HG03064 (cell line): ENCODE measurements around the gene EYA4.

Experiments used
- ATAC-seq: cut with Tn5 transposase; IDR thresholded peaks from one replicate; pipeline ENCODE4 v1.9.1; 2021; ENCODE audit warnings: low read depth; ENCODE audit not compliant: unreplicated experiment

The EYA4 gene

DNA sequence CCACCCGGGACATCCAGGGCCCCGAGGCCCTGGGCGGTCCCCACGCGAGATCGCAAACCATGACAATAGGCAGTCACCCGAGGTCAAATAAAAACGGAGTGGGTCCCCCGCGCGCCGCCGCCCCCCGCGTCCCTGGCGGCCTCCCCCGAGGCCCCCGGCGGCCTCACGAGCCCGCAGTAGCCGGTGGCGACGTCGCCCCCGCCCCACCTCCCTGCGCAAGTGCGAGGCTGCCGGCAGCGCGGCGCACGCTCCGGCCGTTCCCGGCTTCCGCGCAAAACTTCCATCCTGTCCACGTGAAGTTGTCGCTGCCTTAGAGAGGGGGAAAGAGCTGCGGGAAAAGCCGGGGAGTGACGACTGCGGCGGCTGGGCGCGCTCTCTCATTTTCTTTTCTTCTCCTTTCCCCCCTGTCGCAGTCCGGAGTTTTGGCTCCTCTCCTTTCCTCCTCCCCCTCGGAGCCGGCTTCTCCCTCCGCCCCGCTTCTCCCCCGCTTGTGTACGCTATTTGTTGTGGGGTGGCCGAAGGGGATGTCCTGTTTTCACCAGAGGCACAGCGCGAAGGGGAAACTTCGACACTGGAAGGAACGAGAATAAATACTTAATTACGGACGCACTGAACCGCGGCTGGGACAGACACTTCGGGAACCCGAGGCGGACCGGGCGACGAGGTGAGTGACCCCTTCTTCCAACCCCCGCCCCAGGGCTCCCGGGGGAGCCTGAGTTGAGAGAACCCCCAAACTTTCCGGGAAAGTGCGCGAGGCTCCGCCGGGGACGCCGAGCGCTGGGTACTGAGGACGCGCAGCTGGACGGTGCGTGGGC, at the start of gene EYA4:
TSS of gene EYA4 (plus strand) at position 272 of the 815 bp plus-strand sequence. CDS start 33,424 bp downstream, outside the sequence.
- ATAC-seq, result no peak

DNA sequence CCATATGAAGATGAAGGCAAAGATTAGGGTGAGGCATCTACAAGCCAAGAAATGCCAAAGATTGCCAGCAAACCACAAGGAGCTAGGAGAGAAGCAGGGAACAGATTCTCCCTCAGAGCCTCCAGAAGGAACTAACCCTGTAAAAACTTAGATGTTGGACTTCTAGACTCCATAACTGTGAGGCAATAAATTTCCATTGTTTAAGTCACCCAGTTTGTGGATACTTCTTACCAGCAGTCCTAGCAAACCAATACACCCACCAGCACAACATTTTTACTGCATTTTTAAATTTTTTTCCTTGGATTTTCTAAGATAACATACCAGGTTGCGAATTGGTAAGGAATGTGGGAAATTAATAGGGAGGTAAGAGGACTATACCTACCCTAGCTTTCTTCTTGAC, 47.8 kb upstream of the EYA4 start:
- ATAC-seq, result no peak

DNA sequence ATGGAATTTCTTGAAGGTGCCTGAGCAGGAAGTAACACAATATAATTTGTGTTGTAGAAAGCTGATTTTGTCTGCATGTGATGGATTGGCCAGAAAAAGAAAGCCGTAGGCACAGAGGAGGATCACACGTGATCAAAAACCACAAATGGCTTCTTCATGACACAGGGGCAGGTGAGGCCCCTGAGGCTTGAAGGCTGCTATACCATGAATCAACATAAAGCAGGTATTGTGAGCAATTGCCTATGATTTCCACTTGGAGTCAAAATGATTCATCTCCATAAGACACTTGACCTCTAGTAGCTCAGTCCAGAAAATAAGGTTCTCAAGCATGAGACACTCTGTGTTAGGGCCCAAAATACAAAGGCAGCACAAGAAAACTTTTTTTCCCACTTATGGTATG, 42.4 kb upstream of the EYA4 start:
- ATAC-seq, result no peak

GRCh38 chr6:133201231-133201630, 39.9 kb upstream of the EYA4 start:
- ATAC-seq, result no peak

GRCh38 chr6:133202610-133203343, 38.4 kb upstream of the EYA4 start:
- no peak for ATAC-seq

DNA sequence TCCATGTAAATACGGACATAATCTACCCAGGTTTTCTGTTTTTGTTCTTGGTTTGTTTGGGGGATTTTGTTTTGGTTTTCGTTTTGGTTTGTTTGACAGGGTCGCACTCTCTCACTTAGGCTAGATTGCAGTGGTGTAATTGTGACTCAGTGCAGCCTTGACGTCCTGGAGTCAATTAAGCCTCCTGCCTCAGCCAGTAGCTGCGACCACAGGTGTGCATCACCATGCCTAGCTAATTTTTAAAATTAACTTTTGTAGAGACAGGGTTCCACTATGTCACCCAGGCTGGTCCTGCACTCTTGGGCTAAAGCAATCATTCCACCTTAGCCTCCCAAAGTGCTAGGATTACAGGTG, 37.8 kb upstream of the EYA4 start:
- ATAC-seq, result no peak

DNA sequence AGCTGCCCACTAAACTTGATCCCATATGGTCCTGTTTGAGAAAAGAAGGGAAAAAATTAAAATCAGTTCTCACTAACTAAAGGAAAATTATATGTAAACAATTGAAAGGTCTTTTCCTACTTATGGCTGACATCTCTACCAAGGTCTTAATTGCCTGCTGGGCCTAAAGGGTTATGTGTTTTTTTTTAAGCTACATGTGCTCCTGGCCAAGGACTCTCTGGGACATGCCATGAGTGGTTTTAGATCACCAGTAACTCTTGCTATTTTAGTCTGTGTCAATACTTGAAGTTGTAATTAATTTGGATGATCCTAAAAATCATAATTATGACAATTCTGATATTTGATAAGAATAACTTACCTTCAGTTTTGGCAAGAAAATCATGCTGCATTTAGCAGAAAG, 35.9 kb upstream of the EYA4 start:
- no peak for ATAC-seq

GRCh38 chr6:133206942-133207341, 34.2 kb upstream of the EYA4 start:
- no peak for ATAC-seq

DNA sequence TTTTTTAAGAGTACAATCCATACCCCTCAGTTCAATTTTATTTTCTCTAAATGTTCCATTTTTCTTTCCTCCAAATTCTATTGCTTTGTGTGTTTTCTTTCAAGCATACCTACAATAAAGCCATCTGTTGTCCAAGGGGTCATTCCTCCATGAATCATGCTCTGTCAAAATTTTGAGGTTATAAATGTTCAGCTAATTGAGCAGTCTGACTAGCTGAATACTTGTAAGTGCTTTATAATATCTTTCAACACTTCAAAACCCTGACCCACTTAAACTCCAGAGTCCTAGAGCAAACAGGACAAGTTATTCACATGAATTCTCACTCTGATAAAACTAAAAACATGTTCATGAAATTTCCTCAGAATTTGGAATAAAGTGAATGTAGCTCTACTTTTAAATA, 33.4 kb upstream of the EYA4 start:
- no peak for ATAC-seq

DNA sequence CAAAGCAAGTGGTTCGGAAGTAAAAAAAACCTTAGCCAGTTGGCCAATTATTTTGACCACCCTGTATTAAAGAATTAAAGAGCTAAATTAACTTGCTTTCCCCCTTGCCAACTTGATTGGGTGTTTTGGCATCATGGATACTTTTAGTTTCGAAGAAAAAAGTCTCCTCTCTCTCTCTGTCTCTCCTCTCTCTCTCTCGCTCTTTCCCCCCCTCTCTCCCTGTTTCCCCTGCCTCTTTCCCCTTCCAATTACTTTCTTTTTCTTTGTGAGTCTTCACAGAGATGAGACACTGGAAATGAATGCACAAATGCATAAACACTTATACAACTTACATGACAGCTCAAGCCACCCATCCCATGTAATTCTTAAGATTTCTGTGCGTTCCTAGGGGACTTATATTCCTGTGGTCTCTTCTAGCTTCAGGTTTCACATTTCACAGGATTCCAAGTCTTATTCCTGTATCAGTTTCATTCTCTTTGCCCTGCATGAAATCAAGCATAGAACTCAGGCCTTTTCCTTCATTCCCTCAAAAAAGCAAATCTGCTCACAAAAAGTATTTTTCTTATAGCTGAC, 32.9 kb upstream of the EYA4 start:
- ATAC-seq, result no peak

- no peak for ATAC-seq
Measured at GRCh38 chr6:133214267-133214666, 26.9 kb upstream of the EYA4 start.

DNA sequence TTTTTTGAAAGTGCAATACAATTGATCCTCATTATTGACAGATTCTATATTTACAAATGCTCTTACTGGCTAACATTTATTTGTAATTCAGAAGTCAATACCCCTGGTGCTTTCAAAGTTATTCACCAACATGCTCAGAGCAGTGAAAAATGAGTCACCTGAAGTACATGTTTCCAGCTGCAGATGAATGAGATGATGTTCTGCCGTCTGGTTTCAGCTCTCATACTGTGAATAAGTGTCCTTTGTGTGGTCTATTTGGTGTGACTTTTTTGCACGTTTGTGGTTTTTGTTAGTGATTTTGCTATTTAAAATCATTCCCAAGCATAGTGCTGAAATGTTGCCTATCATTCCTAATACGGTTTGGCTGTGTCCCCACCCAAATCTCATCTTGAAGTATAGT, 22.3 kb upstream of the EYA4 start:
- no peak for ATAC-seq

- ATAC-seq, result no peak
Measured at GRCh38 chr6:133223452-133224029, 17.6 kb upstream of the EYA4 start.

DNA sequence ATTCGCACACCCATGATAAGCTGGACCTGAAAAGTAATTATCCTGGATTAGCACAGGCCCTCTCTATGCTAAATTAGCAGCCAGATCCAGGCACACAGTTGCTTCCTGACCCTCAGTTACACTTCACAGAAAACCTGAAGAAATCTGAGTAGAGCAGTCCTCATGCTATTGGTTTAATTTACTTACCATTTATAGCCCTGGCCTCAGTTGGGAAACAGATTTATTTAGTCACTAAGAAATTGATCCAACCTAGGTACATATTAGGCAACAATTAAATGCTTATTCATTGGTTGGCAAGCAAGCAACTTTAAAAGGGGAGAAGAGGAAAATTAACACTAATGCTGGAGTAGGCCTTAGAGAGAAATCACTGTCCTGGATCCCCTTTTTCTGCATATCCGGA, 15.6 kb upstream of the EYA4 start:
- no peak for ATAC-seq

GRCh38 chr6:133227344-133227743, 13.8 kb upstream of the EYA4 start:
- no peak for ATAC-seq

DNA sequence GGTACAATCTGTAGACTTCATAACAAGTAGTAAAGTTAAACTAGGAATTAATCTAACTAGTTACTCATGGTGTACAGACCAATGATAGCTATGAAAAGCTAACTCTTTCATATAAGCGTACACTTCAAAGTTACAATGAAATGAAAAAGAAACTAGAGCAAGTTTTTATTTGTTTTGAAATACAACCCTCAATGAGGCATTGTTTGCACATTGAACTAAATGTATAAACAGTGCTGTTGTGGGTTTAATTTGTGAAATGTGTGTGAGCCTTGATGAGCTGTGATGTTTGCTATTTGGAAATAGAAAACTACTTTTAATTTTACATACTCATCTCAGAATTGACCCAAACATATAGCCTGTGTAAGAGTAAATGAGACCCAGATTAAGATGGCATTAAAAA, 11.1 kb upstream of the EYA4 start:
- ATAC-seq, result no peak

DNA sequence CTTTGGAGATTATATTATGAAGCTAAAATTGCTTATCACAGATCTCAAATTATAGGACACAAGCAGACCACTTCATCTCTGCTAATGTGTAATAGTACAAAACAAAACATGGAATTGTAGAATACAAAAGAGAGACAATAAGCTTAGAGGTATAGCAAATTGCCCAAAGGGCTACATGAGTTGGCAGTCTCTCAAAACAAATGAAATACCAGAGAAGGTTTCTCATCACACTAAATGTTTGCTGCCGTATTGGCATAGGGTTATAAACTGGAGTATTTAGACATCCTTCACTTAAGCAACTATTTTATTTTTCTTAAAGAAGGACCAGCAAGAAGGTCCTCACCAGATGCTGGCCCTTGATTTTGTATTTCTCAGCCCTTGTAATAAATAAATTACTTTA, 5.9 kb upstream of the EYA4 start:
- no peak for ATAC-seq

DNA sequence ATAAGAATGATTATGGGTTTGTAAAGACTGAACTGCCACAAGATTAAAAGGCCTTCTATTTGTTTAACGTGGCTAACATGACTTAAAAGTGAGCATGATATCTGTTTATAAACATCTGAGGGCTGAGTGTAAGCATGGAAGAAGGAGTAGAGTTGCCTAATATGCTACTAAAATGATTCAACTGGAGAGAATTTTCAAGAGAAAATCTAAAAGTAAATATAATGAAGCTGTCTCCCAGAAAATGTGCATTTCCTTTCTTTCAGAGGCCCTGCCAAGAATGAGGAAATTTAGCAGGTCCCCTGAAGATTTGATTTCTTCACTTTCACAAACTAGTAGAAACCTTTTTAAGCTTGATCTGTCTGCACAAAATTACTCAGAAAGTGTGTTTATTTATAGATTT, 4.2 kb upstream of the EYA4 start:
- ATAC-seq, result no peak

GRCh38 chr6:133240511-133241085, 559 bp upstream of the EYA4 start:
- no peak for ATAC-seq

DNA sequence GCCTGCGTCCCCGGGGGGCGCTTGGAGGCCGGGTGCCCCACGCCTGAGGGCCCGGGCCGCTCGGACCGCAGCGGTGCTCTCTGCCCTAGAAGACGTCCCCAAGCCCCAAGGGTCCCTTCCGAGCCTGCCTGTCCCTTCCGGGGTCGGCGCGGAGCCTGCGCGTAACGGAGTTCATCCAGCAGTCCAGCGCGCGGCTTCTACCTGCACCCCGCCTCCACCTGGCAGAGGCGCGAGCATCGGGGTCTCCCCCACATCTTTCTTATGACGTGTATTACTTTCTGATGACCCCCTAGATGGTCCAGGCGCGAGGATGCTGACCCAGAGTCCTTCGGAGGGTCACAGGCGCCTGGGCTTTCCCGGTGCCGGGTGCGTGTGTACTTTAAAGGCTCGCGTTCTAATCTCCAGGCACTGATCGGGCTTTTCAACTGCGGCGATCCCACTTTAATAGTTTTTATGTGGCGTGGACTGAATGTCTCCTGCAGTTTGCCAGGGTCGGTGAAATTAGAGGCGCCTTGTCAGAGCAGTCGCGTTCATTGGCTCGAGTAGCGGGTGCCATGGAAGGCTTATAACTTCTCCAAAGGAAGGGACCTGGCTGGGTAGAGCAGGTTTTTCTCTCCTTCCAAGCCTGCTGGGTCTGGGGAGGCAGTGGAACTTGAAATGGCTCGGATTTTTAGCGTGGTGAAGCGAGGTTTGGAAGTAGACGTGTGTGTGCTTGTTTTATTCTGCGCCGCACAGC, 912 bp downstream of the EYA4 start:
- ATAC-seq, result no peak
